Pons (tissue), 1 donor: ENCODE data around the gene ANO10.

ENCODE experiments used
- DNase-seq: peaks from one replicate; pipeline ENCODE4 v3.0.0-alpha.2; 2016; ENCODE audit warnings: low spot score

Gene ANO10

GRCh38 chr3:43415088-43415487 is 206.7 kb downstream of the ANO10 start:
- DNase-seq, result no peak

GRCh38 chr3:43413676-43414368 is 208.0 kb downstream of the ANO10 start:
- DNase-seq, result no peak

DNA sequence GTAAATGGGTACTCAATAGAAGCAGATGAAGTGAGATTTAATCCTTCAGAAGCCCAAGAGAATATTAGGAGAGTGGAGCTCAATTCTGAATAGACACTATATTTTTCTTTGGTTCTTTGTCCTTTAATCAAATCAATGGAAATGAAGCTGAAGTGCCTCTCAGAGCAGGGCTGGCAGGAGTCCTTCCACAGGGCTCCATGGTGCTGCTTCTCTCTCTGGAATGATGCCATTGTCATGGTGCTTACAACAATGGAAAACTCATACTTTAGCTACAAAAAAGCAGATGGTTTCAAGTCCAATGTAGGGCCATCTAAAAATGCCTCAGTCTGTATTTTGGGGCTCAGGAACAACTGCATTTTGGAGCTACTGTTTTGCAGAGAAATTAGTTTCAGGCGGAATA is 210.4 kb downstream of the ANO10 start:
- DNase-seq, result peak; percentile 91

DNA sequence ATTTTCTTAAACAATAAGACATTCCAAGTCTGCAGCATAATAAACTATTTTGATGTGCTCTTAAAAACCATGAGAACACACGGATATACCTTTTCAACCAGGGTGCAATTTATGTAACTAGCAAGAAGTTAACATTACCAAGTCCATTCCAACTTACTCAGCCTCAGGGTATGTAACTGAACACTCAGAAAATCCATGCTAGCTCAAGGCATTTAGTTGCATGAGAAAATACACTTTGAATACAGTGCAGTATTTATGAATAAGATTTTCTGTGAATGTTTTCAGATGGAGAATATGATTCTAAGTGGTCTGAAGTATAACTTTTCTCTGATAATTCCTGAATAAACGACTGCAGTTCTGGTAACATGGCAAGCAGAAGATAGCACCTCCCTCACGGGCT is 211.2 kb downstream of the ANO10 start:
- no peak for DNase-seq

DNA sequence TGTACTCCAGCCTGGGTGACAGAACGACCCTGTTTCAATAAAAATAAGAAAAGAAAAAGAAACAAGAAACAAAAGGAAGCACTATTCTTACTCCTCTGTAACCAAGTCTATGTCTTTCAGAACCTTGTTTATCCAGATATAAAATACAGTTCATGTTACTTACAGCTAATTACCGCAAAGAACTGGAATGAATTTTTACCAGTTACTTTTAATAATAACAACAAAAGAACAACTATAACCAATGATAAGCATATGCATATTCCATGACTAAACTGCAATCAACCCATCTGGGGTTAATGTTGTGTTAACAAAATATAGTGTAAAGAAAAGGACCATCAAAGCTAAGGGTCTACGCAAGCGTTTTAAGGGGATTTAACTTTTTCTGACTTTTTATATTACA is 212.3 kb downstream of the ANO10 start:
- DNase-seq, result no peak

GRCh38 chr3:43406643-43407023 is 215.2 kb downstream of the ANO10 start:
- no peak for DNase-seq

DNA sequence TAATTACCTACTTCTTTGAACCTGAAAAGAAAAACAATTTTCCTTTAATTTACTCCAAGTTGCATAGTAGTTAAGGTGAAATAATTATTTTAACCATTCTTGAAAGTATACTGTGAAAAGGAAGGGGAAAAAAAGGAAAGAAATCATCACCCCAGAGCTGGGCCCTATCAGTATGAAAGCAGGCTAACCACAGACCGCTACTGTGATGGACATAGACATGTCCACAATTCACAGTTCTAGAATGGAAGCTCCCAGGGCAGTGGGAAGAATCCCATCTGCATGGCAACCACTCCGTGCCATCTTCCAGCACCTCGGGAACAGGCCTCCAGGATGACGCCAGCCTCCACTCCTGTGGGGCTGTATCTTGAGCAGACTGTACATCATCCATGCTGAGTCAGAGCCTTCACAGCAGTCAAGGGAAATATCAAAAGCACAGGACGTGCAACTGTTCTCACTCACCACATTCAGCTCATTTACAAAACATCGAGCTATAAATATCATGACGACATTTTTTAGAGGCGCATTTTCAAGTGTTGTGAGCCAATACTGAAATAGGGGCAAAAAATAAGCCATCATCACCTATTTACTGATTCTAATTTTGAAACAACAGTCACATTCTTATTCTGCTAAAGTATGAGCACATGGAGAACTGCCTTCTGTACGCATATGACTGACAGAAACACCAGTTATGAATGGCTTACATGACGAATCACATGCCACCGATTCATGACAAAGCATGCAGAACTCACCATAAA is 215.7 kb downstream of the ANO10 start:
- no peak for DNase-seq

DNA sequence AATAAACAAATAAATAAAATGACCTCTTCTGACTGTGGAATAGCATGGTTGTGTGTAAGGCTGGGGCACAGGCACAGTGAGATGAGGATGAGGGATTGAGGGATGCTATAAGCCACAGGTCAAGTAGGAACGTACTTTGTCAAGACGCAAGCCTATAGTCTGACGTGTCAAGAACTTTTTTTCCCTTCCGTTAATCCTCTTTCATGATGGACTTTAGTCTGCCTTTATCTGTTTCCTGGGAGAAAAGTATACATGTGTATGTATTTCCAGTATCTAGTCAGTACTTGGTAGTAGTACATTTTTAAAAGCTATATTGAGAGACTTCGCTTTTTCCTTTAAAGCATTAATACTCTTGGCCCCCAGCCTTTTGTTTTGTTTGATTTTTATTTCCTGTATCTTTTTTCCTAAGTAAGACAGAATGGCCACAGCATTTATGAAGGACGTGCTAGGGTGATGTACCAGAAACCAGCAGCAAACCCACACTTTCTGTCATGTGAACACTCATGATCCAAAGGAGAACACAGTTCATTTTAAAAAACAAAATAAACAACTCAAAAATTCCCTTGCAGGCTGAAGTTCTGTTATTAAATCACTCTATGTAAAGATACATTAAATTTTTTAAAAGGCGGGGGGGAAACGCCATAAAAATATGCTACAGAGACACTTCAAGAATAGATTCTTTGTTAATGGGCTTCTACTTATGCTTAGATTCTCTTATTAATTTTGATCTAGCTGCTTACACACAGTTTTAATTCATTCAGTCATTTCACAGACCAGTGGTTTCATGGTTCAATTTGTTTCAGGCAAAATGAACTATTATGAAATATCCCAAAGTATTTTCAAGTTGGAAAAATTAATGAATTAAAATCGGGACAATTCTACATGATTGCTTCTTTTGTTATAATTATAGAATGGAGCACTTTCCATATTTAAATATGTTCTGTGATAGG is 220.8 kb downstream of the ANO10 start:
- no peak for DNase-seq

DNA sequence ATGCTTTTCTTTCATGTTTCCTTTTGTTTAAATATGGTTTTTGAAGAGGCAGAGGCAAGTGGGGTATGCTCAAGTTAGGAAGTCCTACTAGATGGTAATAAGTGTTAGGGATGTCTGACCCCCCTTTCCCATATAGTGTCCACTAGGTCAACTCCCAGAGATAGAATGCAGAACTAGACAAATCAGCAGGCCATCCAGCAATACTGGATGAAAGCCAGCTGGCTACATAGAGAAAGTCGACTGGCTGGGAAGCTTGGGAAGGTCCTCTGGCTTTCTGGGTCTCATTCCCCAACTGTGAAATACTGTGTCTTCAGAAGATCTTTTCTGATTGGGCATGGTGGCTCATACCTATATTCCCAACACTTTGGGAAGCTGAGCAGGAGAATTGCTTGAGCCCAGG is 221.6 kb downstream of the ANO10 start:
- DNase-seq, result no peak

DNA sequence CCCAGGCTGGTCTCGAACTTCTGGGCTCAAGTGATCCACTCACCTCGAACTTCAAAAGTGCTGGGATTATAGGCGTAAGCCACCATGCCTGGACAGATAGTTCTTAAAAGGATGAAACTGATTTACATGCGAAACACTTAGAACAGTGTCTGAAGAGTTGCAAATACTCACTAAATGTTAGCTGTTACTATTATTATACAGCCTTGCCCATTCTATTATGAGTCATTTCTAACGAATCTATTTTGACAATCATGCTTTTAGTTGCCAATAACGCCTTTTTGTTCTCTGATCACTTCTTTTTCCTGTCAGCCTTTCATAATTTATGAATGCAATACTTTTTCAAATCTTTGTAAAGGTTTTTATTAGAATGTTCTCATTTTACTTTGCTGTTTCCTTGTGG is 222.8 kb downstream of the ANO10 start:
- DNase-seq, result no peak

DNA sequence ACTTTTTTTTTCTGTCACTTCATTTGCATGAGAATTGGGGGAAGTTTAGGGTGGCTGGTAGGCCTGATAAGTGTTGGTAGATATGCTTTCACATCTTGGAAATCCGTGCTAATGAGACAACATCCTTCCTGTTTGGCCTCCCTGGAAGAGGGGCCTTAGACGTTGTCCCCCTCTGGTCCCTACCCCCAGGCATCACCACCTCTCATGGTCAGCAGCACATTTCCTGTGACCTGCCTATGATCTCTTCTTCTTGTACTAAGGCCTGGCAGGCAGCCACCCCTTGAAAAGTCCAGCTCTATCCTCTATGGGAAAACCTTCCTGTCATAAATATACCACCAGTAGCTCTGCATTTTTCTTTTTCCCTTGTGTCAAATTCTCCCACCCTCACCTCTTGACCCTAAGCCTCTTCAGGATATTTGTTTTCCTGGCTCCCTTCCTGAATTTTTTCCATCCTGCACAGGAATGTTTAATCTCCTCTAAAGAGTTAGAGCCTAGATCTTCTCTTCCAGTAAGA is 227.7 kb downstream of the ANO10 start:
- DNase-seq, result no peak

- no peak for DNase-seq
These were observed 230.2 kb downstream of the ANO10 start for GRCh38 chr3:43391621-43392020.

GRCh38 chr3:43390255-43390588 is 231.6 kb downstream of the ANO10 start:
- no peak for DNase-seq

GRCh38 chr3:43389388-43390254 is 232.2 kb downstream of the ANO10 start:
- DNase-seq, result peak; percentile 65

DNA sequence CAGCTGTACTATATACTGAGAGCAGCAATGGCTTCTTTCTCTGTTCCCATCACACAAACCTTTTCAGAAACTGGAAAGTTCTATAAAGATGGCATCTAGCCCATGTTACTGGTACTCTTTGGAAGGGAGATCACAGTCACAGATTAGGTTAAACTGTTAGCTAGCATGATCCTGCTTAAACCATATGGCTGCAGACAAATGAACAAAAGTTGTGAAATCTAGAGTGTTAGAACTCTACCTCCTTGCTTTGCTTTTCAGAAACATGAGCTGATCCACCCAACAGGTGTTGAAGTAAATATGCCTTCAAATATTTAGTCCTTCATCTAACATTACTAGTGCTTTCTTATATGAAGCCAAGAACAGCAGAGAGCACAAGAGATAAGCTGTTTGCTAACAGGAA is 232.9 kb downstream of the ANO10 start:
- no peak for DNase-seq

- no peak for DNase-seq
These were observed 233.6 kb downstream of the ANO10 start for GRCh38 chr3:43388175-43388574.

DNA sequence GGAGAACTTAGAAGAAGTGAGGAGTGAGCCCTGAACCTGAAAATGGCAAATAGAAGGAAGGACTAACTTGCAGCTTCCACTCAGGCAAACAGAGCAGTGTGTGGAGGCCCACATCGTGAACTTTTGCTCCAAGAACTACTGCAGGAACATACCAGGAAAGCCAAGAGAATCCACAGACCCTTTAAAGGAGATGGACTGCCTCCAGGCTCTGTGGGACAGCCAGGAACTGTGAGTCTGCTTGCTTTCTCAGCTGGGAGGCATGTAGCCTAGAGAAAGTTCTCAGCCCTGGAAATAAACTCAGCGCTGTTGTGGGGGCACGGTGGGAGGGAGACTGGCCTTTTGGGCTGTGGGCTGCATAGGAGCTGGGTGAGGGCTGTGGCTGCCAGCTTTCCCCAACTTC is 242.5 kb downstream of the ANO10 start:
- DNase-seq, result no peak

- DNase-seq, result no peak
These were observed 243.5 kb downstream of the ANO10 start for GRCh38 chr3:43378066-43378935.

- DNase-seq, result no peak
These were observed 248.3 kb downstream of the ANO10 start for GRCh38 chr3:43373560-43373928.

- no peak for DNase-seq
These were observed 248.8 kb downstream of the ANO10 start for GRCh38 chr3:43372809-43373559.
